Lung microvascular endothelial cell (primary cell): ENCODE results near the gene DAPP1. TPM values are rescaled to one million over a fixed set of nuclear protein-coding genes. Genes with fewer than 3 reads are reported as not detected.
"Not testable (repeated sequence)": the region's sequence is repeated elsewhere in the genome, so short reads cannot be mapped to it uniquely, and the experiment has no call there.

Experiments used
- DNase-seq, 2 donors: peaks; one replicate each; pipeline versions ENCODE4 v3.0.0 to v3.0.0-alpha.2; 2010; ENCODE audit warnings: low read depth in 2 of 2
- total RNA-seq: library from RNA; depleted of rRNA; stranded (reverse); fragments of >200 nt; gene quantifications from 2 replicates; pipeline ENCODE4 v1.2.1, GENCODE V29; 2014

Gene DAPP1
- total RNA-seq = not detected in 2 replicates

- no peak for DNase-seq
Measured at GRCh38 chr4:99816545-99817308, at the start of gene DAPP1. Gene DAPP1 (plus strand): TSS chr4:99816827. CDS start chr4:99816914, 87 bp downstream.

GRCh38 chr4:99770842-99771241 is 45.8 kb upstream of the DAPP1 start:
- not testable (repeated sequence) for DNase-seq

- no peak for DNase-seq
Measured at GRCh38 chr4:99783940-99784339, 32.7 kb upstream of the DAPP1 start.

- no peak for DNase-seq
Measured at GRCh38 chr4:99784842-99785241, 31.8 kb upstream of the DAPP1 start.

- DNase-seq = no peak
Measured at GRCh38 chr4:99790796-99791617, 25.6 kb upstream of the DAPP1 start.

GRCh38 chr4:99800332-99801004 is 16.2 kb upstream of the DAPP1 start:
- DNase-seq = no peak

- DNase-seq = no peak
Measured at GRCh38 chr4:99801005-99801699, 15.5 kb upstream of the DAPP1 start.

- DNase-seq = no peak
Measured at GRCh38 chr4:99803566-99804101, 13.0 kb upstream of the DAPP1 start.

GRCh38 chr4:99806545-99806944 is 10.1 kb upstream of the DAPP1 start:
- DNase-seq = no peak

GRCh38 chr4:99807666-99808065 is 9.0 kb upstream of the DAPP1 start:
- DNase-seq = no peak

- peak; percentile 57 to 63 for DNase-seq
Measured at GRCh38 chr4:99808260-99808857, 8.3 kb upstream of the DAPP1 start.

- no peak for DNase-seq
Measured at GRCh38 chr4:99809326-99809725, 7.3 kb upstream of the DAPP1 start.

- no peak for DNase-seq
Measured at GRCh38 chr4:99810536-99810935, 6.1 kb upstream of the DAPP1 start.

- no peak for DNase-seq
Measured at GRCh38 chr4:99811117-99811516, 5.5 kb upstream of the DAPP1 start.

GRCh38 chr4:99811850-99812249 is 4.8 kb upstream of the DAPP1 start:
- peak; percentile 40 to 51 for DNase-seq

- no peak for DNase-seq
Measured at GRCh38 chr4:99815597-99816011, 1.0 kb upstream of the DAPP1 start.

- DNase-seq = no peak
Measured at GRCh38 chr4:99817309-99817890, 773 bp downstream of the DAPP1 start.

- no peak for DNase-seq
Measured at GRCh38 chr4:99818661-99819060, 2.0 kb downstream of the DAPP1 start.

- no peak for DNase-seq
Measured at GRCh38 chr4:99821918-99822503, 5.4 kb downstream of the DAPP1 start.

GRCh38 chr4:99822734-99823133 is 6.1 kb downstream of the DAPP1 start:
- DNase-seq = no peak
